DOHH2 (cell line): Measurements from ENCODE around the gene SMARCAL1.

ENCODE experiments used
- EZH2phosphoT487 ChIP-seq: fragments of 200-600 bp; sonication (generic); IDR thresholded peaks from 2 replicates; pipeline ENCODE4 v1.6.1; 2017; ENCODE audit warnings: borderline replicate concordance, mild to moderate bottlenecking, antibody characterized with exemption, low read length, moderate library complexity, mixed read lengths
- TF ChIP-seq, protein P1 (sequence below): fragments of 200-600 bp; sonication (generic); IDR thresholded peaks from one replicate; pipeline ENCODE4 v1.5.1; 2014; ENCODE audit warnings: antibody characterized with exemption, mild to moderate bottlenecking, low read depth, low read length; ENCODE audit not compliant: poor library complexity, severe bottlenecking

- TF ChIP-seq, protein P1, sequence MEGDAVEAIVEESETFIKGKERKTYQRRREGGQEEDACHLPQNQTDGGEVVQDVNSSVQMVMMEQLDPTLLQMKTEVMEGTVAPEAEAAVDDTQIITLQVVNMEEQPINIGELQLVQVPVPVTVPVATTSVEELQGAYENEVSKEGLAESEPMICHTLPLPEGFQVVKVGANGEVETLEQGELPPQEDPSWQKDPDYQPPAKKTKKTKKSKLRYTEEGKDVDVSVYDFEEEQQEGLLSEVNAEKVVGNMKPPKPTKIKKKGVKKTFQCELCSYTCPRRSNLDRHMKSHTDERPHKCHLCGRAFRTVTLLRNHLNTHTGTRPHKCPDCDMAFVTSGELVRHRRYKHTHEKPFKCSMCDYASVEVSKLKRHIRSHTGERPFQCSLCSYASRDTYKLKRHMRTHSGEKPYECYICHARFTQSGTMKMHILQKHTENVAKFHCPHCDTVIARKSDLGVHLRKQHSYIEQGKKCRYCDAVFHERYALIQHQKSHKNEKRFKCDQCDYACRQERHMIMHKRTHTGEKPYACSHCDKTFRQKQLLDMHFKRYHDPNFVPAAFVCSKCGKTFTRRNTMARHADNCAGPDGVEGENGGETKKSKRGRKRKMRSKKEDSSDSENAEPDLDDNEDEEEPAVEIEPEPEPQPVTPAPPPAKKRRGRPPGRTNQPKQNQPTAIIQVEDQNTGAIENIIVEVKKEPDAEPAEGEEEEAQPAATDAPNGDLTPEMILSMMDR: no peak
- no peak for TF ChIP-seq EZH2phosphoT487
These were observed 9.5 kb upstream of the SMARCAL1 start for GRCh38 chr2:216402751-216403150.
